ENCODE data around the gene EFCAB6. TPM values are rescaled to one million over a fixed set of nuclear protein-coding genes. Genes with fewer than 3 reads are reported as not detected.

The EFCAB6 gene
- total RNA-seq, 1 donor from 2014 or later, result 2.1 TPM

DNA sequence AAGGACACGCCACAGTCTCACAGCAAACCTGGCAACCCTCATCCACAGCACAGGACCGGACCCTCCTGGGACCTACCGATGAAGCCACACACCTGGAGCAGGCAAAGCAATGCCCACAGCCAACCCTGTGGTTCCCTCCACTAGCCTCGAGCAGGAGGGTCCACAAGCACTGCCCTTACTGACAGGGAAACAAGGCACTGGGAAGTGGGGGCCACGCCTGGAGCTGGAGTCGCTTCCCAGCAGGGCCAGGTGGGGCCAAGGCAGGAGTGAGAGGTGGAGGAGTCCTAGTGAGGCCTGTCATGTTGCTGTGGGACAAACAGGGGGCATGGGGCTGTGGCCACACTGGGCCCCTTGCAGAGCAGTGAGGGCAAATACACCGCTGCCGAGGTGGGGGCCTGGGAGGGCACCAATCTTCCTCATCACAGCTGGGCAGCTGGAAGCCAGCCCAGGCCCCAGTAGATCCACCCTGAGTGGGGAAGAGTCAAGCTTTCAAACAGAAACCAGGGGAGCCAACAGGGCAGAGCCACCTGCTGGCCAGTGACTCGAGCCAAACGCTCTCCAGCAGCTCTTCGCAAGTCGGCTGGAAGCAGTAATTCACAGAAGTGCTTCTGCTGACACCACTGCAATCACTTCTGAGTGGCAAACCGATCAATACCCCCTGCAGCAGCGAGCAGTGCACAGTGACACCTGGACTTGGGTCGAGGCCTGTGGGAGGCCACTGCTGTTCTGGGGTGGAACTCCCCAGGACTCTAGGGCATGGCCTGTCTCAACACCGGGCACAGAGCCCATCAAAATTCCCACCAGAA is 36.5 kb upstream of the EFCAB6 start:
- no peak for DNase-seq

DNA sequence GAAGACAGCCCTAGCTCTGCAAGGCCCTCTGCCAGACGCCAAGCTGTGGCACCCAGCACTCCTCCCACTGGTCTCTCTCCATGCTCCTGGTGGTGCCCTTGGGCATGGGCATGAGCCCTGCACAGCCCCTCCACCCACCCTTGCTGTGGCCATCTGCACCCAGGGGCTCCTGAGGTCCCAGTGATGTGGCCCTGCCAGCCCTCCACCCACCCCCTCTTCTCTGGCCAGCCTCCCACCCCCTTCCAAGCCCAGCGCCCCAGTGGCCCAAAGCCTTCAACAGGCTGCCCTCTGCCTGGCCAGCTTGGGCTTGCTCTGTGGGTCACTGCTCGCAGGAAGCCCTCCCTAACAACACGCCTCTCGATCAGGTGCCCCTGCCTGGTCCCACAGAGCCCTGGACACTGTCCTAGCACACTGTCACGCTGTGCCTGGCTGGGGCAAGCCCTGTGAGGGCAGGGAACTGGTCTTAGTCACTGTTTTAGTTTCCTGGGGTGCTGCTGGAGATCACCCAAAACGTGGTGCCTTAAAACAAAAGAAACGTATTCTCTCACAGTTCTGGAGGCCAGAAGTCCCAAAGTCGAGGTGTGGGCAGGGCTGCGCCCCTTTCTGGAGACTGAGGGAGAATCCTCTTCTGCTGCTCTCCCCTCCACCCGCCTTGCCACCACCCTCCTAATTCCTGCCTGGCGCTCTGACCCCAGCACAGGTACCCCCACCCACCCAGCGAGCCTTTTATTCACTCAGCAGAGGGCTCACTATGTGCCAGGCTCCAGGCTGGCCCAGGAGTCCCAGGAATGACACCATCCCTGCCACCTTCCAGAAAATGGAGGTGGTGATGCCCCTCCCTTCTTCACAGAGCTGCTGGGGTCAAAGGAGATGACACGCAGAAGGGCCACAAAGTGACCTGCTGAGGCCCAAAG is 35.5 kb upstream of the EFCAB6 start:
- no peak for DNase-seq

DNA sequence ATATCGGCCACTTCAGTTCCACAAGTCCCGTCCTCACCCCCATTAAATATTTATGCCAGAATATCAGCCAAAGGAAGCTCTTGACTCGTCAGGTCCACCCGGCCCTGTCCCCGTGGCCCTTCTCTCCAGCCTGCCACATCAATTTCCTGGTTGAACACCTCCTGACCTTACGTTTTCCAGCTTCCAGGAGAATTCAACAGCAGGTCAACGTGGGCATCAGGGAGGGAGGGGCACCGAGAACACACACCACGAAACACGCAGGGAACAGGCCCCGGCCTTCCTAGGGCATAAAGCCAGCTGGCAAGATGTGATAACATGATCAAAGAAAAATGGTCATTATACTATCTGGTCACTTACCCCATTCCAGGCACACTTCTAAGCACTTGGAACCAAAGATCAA is 34.9 kb upstream of the EFCAB6 start:
- DNase-seq, result no peak

DNA sequence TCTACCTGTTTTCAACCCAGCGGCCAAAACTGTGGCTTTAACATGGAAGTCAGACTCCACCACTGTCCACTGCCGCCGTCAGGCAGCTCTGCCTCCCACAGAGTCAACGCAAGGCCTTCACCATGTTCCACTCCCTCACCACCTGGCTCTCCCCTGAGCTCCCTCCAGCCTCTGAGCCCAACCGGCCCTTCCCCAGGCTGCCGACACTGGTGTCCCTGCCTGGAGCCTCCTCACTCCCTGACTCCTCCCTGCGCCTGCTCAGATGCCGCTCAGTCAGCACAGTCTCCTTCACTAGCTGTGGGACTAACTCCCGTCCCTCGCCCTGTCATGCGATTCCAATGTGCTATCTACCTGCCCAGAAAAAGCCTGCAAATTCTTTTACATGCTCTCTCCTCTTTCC is 33.9 kb upstream of the EFCAB6 start:
- DNase-seq, result no peak

DNA sequence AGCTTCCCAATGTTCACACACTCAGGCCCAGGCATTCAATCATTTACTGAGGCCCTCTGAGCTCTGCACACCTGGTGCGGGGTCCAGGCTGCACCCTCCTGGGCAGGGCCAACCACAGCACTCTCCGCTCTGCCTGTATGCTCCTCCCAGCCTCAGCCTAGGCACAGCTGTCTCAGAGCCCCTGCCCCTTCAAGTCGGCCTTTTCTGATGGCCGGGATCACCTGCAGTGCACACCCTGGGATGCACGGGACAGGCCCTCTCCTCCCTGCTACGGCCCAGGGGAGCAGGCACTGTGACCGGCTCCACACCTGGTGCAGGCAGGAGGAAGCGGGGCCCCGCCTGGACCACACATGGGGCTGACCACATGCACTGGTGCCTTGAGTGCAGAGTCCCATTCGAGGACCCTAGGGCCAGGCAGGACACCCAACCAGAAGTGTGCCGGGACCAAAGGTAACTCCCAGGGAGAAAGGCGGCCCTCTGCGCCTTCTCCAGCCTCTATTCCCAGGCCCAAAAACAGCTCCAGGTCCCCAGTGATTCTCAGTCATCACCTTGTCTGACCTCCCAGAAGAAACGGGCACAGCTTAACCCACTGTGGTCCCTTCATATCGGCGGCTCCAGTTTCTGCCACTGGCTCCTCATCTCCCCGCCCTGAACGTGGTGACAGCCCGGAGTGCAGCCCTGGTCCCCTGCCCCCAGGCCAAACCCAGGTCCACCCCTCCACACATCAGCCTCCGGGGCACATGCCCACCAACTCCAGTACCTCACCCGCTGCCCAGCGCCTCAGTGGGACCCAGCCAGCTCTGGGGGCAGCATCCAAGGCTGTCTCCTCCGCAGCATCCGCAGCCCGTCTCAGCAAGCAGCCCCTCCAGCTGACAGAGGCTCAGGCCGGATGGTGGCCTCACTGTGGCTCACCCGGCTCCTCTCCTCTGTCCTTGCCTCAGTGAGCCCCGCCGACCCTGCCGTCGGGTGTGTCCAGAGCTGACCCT is 32.7 kb upstream of the EFCAB6 start:
- DNase-seq, result no peak

DNA sequence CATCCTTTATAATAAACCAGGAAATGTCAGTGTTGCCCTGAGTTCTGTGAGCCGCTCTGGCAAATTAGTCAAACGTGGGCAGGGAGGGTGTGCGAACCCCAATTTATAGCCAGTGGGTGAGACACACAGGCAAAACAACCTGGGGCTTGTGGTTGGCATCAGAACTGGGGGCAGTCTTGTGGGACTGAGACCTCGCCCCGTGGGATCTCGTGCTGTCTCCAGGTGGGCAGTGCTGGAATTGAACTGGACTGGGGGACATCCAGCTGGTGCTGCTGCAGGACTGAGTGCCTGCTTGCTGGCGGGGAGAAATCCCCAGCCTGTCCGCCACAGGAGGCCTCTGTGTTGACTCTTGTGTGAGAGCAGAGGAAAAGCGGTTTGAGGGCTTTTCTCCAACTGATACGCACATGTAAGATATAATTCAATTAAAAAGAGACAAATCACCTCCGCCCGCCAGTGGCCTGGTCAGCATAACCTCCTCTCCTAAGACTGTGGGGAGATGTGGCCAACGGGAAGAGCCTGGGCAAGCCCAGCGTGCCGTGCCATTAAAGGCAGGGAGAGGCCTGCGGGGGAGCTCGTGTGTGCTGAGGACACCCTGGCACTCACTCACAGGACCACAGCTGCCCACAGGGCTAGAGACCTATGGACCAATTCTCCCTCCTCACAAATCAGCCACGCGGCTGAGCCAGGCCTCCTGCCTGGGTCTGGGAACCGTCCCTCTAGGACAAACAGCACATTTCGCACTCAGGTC is 31.9 kb upstream of the EFCAB6 start:
- no peak for DNase-seq

DNA sequence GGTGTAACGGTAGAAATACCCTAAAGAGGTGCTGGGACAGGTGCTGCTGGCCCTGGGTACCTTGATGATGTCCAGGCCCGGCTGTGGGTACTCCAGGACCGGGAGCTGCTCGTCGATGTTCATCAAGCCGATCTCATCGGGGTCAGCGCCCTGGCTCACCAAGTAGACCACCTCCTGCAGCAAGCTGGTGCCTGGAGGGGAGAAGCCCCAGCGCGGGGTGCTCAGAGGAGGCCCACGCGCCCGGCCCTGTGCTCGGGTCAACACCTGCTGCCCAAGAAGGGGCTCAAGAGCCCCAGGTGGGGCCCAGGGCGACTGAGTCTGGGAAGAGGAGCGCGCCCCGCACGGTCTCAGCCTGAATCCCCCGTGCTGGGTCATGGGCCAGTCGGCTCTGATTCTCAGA is 29.6 kb upstream of the EFCAB6 start:
- no peak for DNase-seq

DNA sequence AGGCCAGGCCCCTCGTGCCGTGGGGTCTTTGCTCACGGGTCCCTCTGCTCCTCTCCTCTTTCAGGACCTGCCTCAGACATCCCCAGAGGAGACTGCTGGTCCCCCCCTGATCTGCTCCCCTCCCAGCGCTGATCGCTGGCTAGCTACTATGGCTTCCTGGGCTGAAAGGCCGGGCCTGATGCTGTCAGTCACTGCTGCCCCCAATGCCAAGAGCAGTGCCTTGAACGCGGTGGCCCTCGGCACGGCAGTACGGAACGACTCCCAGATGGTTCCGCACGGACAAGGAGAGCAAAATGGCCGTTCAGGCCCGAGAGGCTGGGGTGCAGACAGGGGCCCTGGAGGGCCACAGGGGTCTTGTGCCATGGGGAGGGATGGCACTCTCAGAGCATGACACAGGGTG is 28.7 kb upstream of the EFCAB6 start:
- DNase-seq, result no peak

DNA sequence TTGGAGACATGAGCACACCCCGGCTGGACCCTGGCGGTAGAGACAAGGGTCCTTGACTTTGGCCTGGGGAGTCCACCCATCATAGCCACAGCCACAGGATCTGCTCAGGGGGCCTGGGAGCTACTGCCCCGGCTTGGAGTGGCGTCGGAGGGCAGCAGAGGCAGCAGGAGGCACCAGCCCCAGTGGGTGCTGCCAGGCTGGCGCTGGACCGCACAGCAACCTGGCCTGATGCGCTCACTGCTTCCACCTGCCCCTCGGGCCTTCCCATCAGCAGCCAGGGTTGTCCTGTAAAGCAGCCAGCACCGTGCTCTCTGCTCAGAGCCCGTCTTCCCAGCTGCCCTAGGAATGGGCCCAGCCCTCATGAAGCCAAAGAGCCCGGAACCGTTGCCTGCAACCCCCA is 28.3 kb upstream of the EFCAB6 start:
- no peak for DNase-seq

DNA sequence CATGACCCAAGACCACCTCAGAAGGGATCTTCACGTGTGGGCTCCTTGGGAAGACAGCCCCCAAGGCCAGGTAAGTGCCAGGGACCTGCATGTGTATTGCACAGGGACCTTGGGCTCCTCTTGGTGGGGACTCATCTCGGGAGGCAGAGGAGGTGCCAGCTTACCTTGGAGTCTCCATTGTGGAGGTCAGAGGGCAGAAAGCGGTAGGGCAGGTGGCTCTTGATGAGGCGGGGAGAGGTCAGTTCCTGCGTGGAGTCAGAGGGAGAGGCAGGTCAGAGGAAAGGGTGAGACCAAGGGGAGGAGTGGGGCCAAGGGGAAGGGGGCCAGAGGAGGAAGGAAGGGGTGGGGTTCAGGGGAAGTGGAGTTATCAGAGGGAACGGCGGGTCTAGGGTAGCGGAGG is 27.7 kb upstream of the EFCAB6 start:
- DNase-seq, result no peak

DNA sequence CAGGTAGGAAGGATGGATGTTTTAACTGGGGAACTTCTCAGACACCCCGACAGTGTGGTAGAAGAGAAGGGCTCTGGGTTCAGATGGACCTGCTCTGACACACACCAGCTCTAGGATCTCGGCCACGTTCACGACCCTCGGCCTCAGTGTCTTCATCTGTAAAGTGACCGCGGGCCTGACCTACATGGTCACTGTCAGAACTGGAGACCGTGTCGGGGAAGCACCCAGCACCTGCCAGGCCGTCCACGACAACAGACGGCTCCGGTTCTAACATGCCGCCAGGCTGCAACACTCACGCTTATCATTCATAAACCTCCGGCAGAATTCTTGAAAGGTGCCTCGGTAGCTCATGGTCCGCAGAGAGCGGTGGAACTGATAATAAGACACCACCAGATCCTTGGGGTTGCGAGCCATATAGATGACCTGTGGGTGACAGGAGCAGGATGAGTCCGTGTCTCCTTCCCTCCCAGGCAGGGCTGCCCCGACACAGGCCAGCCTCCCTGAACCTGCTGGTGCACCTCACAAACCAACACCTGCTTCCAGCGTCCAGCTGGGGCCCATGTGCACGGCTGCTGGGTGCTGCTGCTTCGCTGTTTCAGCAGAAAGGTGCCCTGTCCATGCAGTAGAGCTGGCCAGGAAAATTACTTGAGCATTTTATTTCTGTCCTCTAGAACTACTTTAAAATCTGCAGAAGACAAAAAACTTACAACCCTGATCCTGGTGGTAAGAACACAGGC is 26.6 kb upstream of the EFCAB6 start:
- no peak for DNase-seq

DNA sequence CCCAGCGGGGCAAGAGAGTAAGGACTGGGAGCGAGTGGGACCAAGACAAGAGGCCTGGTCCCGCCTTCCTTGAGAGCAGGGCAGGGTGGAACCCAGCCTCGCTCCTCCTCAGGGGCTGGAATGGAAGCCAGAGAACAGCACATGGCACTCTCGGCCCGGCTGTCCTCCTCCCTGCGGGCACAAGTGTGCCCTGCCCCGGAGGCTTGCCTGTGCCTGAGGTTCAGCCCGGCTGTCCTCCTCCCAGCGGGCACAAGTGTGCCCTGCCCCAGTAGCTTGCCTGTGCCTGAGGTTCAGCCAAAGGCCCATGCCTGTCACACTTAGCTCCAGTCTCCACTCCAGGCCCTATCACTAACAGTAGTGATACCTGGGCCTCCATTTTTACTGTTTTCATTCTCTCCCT is 26.1 kb upstream of the EFCAB6 start:
- no peak for DNase-seq

DNA sequence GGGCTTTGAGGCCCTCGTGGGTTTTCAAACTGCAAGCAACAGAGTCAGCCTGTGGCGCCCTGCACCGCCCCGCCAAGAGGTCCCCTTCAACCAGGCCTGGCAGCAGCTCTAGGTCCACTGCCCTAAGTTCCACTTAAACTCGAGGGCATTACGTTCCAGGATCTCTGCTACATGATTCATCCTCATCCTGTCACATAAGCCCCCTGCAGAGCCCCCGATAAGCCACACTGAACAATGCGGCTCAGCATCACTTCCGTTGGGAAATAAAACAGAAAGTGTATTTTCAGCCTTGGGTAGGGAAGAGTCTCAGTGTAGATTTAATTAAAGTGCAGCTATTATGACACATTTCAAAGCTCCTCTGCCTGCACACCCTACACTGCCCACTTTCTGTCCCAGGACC is 25.6 kb upstream of the EFCAB6 start:
- no peak for DNase-seq

DNA sequence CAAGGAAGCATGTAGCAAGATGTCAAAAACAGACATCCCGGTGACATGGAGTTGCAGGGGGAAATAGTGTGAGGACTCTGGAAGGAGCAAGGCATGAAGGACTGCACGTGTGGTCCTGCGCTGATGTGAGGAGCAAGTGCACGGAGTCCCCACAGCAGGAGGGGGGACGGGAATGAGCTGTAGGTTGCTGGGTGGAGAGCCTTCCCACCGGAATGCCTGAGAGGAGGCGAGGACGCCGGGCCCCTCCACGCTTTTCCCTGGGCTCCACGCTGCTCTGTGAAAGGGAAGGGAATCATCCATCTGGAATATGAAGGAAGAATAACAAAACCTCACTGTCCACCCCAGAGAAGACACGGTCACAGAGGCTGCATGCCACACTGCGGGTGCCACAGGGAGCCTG is 23.6 kb upstream of the EFCAB6 start:
- DNase-seq, result no peak

DNA sequence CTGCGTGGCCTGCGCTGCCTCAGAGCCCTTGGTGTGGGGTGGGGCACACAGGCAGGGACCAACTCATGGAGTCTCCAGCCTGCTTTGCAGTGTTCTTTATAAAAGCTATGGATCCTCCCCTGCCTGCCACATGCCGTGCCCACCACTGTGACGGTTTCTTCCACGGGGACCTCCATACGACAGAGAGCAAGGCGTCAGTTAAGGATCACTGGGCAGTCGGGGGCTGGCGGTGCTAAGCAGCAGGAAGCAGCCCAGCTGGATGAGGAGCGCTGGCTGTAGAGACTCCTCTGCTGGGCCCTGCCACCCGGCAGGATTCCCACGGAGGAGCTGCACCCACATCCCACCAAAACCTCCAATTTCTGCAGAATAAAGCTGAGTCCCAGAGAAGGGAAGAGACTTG is 23.1 kb upstream of the EFCAB6 start:
- DNase-seq, result no peak

DNA sequence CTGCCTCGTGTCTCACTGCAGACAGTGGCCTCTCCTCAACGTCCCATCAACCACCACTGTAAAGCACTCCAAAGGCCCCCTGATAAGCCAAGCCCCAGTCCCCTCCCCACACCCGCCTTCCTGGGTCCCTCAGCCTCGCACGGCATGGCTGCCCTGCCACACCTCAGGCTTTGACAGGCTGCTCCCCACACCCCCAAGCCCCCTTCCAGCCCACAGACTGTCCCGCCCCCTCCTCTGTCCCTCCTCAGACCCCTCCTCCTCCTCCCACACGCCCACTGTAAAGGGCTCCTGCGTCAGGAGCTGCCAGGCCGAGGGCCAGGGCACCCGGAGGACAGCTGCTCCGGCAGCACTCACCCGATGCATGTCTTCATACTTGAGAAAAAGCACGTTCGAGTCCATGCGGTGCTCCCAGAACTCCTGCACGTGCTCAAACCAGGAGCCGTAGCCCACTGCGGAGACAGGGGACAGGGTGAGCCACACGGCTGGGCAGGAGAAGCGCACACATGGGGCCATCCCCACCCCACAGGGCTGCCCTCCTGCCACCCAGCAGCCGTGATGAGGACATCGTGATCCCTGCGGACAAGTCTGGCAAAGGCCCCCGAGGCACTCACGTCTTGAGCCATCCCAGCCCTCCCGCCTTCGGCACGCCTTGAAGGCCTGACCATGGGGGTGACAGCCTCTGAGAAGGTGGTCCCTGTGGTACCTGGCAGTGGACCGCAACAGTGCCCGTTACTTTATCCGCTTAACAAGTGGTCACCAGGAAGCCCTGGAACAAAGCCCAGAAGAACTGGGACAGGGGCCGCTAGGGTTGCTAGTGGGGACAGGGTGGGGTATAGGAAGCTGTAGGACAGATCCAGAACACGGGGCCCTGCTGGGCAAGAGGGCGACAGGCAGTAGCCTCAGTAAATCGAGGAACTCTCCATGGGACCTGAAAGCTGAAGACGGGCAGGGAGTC is 21.5 kb upstream of the EFCAB6 start:
- no peak for DNase-seq

DNA sequence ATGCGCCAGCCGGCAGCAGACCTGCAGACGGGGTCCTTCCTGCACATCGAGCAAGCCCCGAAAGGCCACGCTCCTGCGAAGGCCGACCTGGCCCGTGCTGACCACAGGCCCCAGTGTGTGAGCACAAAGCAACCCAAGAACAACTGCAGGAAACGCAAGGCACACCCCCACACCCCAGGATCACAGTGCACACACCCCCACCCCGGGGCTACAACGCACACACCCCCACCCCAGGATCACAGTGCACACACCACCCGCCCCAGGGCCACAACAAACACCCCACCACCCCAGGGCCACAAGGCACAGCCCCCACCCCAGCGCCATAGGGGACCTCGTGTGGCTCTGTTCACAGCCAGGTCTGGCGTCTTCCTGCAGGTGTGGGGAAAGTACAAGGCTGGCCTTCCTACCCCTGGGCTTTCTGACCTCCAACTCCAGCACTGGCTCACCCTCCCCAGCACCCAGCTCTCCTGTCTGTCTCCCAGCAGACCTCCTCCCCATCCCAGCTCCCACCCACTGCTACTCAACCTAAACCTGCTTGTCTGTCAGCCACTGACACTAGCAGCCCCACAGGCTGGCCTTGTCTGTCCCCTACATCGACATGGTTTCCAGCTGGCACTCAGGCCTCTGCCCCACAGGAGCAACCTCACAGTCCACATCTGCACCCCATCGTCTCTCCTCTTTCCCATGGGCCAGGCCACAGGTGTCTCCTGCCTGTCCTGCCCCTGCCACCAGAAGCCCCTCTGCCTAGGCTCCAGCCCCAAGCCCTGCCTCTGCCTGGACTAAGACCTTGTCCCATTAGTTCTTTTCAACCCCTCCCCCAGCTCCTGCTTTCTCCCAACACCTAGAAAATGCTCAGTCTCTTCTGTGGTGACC is 20.5 kb upstream of the EFCAB6 start:
- no peak for DNase-seq

DNA sequence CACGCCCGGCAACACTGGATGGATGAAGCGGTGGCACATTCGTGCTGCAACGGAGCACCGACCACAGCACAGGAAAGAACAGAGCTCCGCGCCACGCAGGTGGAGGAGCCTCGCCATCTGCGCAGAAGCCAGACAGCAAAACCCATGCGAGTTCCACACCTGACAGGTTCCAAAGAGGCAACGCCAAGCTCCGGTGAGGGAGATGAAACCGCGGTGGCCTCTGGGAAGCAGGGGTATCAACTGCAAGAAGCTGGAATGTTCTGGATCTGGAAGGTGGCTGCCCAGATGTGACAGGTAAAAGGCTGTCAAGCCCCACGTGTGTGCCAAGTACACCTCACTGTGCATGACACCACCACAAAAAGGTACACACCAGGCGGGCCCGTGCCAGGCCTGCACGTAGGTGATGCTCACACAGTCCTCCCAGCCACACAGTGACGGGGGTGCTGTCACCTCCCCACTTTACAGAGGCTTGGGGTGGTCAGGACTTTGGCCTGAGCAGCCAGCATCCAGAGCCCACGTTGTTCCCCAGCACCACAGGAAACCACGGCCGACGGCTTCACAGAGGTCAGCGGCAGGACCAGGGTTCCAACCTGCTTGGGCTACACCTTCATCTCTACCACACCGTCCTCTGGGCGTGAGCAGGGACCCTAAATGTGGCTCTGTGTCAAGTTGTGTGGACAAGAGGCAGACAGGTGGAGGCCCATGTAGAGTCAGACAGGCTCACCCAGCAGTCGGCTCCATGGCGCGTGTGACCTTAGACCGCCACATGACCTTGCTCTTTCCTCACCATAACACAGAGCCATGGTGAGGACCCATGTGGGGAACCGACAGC is 19.7 kb upstream of the EFCAB6 start:
- no peak for DNase-seq

All from skin of body (tissue), 2 donors.